OCI-LY3 (cell line): ENCODE measurements around the gene TOMM22.

Experiments
- H2AFZ ChIP-seq: fragments of 200-600, 300-600 bp; shearing (Covaris generic); 2 replicates; pipeline ENCODE4 v1.6.0; 2014; ENCODE audit warnings: antibody characterized with exemption, low read depth, low read length
- H3K27ac ChIP-seq: fragments of 200-600, 300-600 bp; sonication (generic); 2 replicates; pipeline ENCODE4 v1.5.1; 2014; ENCODE audit warnings: mild to moderate bottlenecking, low read length, moderate library complexity, mixed read lengths
- H3K27me3 ChIP-seq: fragments of 200-600, 300-600 bp; sonication (generic); 2 replicates; pipeline ENCODE4 v1.6.1; 2014; ENCODE audit warnings: low read depth, low read length, mixed read lengths
- H3K36me3 ChIP-seq: fragments of 200-600, 300-600 bp; sonication (generic); replicated peaks from 2 replicates; pipeline ENCODE3; 2014; ENCODE audit warnings: low read depth, low read length, mixed read lengths
- H3K4me1 ChIP-seq: fragments of 300-600, 200-600 bp; sonication (generic); 2 replicates; pipeline ENCODE4 v1.6.1; 2014; ENCODE audit warnings: low read length, mixed read lengths
- H3K4me2 ChIP-seq: fragments of 200-600, 300-600 bp; sonication (generic); 2 replicates; pipeline ENCODE4 v1.6.1; 2014; ENCODE audit warnings: low read length, mixed read lengths
- H3K4me3 ChIP-seq: fragments of 300-600, 200-600 bp; sonication (generic); 2 replicates; pipeline ENCODE4 v1.5.1; 2014; ENCODE audit warnings: antibody characterized with exemption, mild to moderate bottlenecking, low read length, moderate library complexity
- H3K79me2 ChIP-seq: fragments of 300-600, 200-600 bp; shearing (Covaris generic); 2 replicates; pipeline ENCODE4 v1.6.1; 2014; ENCODE audit warnings: mild to moderate bottlenecking, low read length, mixed read lengths
- H3K9ac ChIP-seq: fragments of 300-600, 200-600 bp; shearing (Covaris generic); 2 replicates; pipeline ENCODE4 v1.6.0; 2014; ENCODE audit warnings: mild to moderate bottlenecking, low read length, moderate library complexity
- H3K9me3 ChIP-seq: fragments of 200-600, 300-600 bp; shearing (Covaris generic); 2 replicates; pipeline ENCODE4 v1.6.1; 2014; ENCODE audit warnings: low read length, mixed read lengths; ENCODE audit not compliant: insufficient read depth
- H4K20me1 ChIP-seq: fragments of 200-600, 300-600 bp; sonication (generic); 2 replicates; pipeline ENCODE4 v1.6.1; 2016; ENCODE audit warnings: low read length, mixed read lengths; ENCODE audit not compliant: insufficient read depth
- EZH2phosphoT487 ChIP-seq: fragments of 200-600 bp; shearing (Covaris generic); IDR thresholded peaks from 2 replicates; pipeline ENCODE4 v1.6.1; 2018; ENCODE audit warnings: antibody characterized with exemption, mixed run types, low read depth
- TF ChIP-seq, protein P1 (sequence below): fragments of 200-600, 300-600 bp; sonication (generic); IDR thresholded peaks from 2 replicates; pipeline ENCODE4 v1.5.1; 2014; ENCODE audit warnings: antibody characterized with exemption, low read length, low read depth

Gene TOMM22

GRCh38 chr22:38724926-38725571 lies 43.3 kb downstream of the TOMM22 start:
- H3K4me1 ChIP-seq: no peaks in the 10 kb centered on the region
- H3K4me3 ChIP-seq: no peak overlapping the region
- H3K9me3 ChIP-seq: no peaks in the 10 kb centered on the region
- TF ChIP-seq, protein P1, sequence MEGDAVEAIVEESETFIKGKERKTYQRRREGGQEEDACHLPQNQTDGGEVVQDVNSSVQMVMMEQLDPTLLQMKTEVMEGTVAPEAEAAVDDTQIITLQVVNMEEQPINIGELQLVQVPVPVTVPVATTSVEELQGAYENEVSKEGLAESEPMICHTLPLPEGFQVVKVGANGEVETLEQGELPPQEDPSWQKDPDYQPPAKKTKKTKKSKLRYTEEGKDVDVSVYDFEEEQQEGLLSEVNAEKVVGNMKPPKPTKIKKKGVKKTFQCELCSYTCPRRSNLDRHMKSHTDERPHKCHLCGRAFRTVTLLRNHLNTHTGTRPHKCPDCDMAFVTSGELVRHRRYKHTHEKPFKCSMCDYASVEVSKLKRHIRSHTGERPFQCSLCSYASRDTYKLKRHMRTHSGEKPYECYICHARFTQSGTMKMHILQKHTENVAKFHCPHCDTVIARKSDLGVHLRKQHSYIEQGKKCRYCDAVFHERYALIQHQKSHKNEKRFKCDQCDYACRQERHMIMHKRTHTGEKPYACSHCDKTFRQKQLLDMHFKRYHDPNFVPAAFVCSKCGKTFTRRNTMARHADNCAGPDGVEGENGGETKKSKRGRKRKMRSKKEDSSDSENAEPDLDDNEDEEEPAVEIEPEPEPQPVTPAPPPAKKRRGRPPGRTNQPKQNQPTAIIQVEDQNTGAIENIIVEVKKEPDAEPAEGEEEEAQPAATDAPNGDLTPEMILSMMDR: peak; percentile 57
- no peak for TF ChIP-seq EZH2phosphoT487
- H3K79me2 ChIP-seq: no peaks in the 10 kb centered on the region; the same call in 1 of the 2 replicates
- no peak overlapping the region for H2AFZ ChIP-seq
- H3K36me3 ChIP-seq: peaks cover 88% of the 10 kb centered on the region
- H3K4me2 ChIP-seq: no peak overlapping the region
- no peak overlapping the region for H3K27ac ChIP-seq
- H3K27me3 ChIP-seq: no peaks in the 10 kb centered on the region
- no peak overlapping the region for H3K9ac ChIP-seq
- H4K20me1 ChIP-seq: no peaks in the 10 kb centered on the region

DNA sequence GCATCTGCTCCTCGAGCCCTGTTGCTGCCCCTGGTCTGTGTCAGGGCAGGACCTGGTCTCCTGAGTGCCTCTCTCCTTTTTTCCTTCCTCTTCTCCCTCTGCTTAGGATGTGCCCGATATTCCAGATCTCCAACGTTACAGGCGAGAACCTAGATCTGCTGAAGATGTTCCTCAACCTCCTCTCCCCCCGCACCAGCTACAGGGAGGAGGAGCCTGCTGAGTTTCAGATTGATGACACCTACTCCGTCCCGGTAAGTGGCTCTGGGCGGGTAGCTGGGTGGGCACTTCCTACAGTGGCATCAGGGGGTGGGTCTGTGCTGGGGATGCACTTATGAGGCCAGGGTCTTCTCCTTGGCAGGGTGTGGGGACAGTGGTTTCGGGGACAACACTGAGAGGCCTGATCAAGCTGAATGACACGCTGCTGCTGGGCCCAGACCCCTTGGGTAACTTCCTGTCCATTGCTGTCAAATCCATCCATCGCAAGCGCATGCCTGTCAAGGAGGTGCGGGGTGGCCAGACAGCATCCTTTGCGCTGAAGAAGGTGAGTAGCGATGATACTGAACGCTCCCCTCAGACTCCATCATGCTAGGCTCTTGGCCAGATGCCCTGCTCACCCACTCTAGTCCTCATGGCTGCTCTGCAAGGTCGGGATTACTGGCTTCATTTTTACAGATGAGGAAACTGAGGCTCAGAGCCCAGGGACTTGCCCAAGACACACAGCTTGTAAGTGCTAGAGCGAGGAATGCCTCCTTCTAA lies 44.3 kb downstream of the TOMM22 start:
- H3K27me3 ChIP-seq: no peaks in the 10 kb centered on the region
- H3K36me3 ChIP-seq: peaks cover 90% of the 10 kb centered on the region
- no peaks in the 10 kb centered on the region for H3K9me3 ChIP-seq
- H3K4me2 ChIP-seq: no peak overlapping the region
- H3K79me2 ChIP-seq: no peaks in the 10 kb centered on the region; the same call in 1 of the 2 replicates
- H4K20me1 ChIP-seq: no peaks in the 10 kb centered on the region
- no peak overlapping the region for H3K27ac ChIP-seq
- H3K4me1 ChIP-seq: no peaks in the 10 kb centered on the region
- TF ChIP-seq, protein P1: no peak
- TF ChIP-seq EZH2phosphoT487: no peak
- no peak overlapping the region for H2AFZ ChIP-seq
- no peak overlapping the region for H3K4me3 ChIP-seq
- no peak overlapping the region for H3K9ac ChIP-seq

DNA sequence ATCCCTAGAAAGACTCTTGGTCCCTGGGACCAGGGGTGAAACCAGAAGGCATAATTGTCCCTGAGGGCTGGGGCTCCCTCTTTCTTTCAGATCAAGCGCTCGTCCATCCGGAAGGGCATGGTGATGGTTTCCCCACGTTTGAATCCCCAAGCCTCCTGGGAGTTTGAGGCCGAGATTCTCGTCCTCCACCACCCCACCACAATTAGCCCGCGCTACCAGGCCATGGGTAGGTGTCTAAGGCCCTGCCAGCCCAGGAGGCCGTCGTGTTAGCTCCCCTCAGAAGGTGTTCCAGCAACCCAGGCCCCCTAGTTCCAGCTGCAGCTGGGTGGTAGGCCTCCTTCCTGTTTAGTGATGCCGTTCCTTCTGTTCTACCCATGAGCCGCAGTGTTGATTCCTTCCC lies 45.4 kb downstream of the TOMM22 start:
- no peak overlapping the region for H3K4me3 ChIP-seq
- TF ChIP-seq EZH2phosphoT487: no peak
- TF ChIP-seq, protein P1: no peak
- no peaks in the 10 kb centered on the region for H3K9me3 ChIP-seq
- H3K9ac ChIP-seq: no peak overlapping the region
- H2AFZ ChIP-seq: no peak overlapping the region
- no peak overlapping the region for H3K27ac ChIP-seq
- no peaks in the 10 kb centered on the region for H3K4me1 ChIP-seq
- H3K36me3 ChIP-seq: peaks cover 91% of the 10 kb centered on the region
- no peaks in the 10 kb centered on the region; the same call in 1 of the 2 replicates for H3K79me2 ChIP-seq
- no peaks in the 10 kb centered on the region for H4K20me1 ChIP-seq
- H3K27me3 ChIP-seq: no peaks in the 10 kb centered on the region
- no peak overlapping the region for H3K4me2 ChIP-seq
